GM19238 (cell line): Measurements from ENCODE around the gene DHRS4L2.
A peak's percentile ranks its signal among the peaks of the same experiment; 100 is the strongest.
"Not testable (repeated sequence)": the region's sequence is repeated elsewhere in the genome, so short reads cannot be mapped to it uniquely, and the experiment has no call there.

Source experiments
- DNase-seq: peaks from one replicate; pipeline ENCODE4 v3.0.0; 2011; ENCODE audit warnings: low spot score; ENCODE audit not compliant: insufficient read length

DHRS4L2 gene

DNA sequence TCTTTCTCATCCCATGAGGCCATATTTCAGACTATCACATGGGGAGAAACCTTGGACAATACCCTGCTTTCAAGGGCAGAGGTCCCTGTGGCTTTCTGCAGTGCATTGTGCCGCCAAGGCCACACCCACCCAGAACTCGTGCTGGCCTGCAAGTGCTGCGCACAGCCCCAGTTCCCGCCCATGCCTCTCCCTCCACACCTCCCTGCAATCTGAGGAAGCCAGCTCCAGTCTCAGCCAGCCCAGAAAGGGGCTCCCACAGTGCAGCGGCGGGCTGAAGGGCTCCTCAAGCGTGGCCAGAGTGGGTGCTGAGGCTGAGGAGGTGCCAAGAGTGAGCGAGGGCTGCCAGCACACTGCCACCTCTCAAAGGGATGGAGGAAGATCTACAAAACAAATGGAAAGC is 15.6 kb upstream of the DHRS4L2 start:
- DNase-seq = not testable (repeated sequence)

DNA sequence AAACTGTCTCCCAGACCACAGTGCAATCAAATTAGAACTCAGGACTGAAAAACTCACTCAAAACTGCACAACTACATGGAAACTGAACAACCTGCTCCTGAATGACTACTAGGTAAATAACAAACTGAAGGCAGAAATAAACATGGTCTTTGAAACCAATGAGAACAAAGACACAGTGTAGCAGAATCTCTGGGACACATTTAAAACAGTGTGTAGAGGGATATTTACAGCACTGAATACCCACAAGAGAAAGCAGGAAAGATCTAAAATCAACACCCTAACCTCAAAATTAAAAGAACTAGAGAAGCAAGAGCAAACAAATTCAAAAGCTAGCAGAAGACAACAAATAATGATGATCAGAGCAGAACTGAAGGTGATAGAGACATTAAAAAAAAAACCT is 14.7 kb upstream of the DHRS4L2 start:
- not testable (repeated sequence) for DNase-seq

DNA sequence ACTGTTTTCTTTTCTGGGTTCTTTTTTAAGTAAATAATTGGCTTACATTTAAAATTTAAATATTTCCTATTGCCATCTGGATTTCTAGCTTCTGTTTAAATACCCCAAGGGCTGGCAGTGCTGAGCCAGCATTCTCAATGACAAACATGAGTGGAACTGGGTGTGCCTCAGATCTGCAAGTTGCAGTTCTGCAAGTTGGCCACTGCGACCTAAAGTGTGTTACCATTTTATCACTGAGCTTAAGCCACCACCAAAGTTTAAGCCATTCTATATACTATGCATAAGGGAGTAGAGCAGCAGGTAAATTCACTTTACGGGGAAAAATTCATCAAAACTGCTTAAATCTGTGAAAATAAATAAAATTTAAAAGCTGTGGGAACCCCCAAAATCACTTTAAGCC is 11.5 kb upstream of the DHRS4L2 start:
- DNase-seq = not testable (repeated sequence)

DNA sequence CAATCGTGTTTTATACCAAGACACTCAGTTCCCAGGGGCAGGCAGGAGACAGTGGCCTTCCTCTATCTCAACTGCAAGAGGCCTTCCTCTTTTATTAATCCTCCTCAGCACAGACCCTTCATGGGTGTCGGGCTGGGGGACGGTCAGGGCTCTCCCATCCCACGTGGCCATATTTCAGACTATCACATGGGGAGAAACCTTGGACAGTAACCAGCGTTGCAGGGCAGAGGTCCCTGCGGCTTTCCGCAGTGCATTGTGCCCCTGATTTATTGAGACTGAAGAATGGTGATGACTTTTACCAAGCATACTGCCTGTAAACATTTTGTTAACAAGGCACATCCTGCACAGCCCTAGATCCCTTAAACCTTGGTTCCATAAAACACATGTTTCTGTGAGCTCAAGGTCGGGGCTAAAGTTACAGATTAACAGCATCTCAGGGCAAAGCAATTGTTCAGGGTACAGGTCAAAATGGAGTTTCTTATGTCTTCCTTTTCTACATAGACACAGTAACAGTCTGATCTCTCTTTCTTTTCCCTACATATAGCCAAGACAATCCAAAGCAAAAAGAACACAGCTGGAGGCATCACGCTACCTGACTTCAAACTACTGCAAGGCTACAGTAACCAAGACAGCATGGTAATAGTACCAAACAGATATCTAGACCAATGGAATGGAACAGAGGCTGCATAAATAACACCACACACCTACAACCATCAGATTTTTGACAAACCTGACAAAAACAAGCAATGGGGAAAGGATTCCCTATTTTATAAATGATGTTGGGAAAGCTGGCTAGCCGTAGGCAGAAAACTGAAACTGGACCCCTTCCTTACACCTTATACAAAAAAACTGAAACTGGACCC is 6.5 kb upstream of the DHRS4L2 start:
- not testable (repeated sequence) for DNase-seq

DNA sequence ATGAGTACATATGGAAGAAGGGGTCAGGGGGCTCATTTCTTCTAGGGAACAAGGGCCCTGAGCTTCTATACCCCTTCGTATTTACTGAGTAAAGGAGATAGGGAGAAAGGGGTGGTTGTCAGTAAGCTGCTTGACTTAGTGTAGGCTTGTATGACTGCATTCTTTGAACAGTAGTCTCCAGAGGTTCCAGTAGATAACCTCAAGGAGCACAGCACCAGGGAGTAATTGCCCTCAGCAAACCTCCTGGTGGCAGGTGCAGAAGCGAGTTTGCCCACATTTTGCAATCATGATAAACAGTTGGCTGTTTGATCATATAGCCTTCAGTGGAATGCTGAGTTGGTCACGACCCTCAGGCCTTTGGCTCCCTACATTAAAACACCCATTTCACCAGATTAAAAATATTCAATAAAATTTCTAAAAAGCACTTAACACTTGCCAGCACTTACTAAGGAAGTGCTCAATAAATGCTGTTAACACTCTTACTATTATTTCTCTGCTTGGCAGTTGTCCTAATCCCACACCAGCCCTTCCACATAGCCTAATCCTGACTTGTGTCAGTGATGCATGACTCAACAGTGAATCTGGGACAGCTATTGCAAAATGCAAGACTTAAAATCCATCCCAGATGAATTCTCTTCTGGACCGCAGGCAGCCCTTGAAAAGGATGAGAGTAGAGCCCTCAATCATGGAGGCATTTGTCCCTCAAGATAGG is 3.7 kb upstream of the DHRS4L2 start:
- DNase-seq = no peak

DNA sequence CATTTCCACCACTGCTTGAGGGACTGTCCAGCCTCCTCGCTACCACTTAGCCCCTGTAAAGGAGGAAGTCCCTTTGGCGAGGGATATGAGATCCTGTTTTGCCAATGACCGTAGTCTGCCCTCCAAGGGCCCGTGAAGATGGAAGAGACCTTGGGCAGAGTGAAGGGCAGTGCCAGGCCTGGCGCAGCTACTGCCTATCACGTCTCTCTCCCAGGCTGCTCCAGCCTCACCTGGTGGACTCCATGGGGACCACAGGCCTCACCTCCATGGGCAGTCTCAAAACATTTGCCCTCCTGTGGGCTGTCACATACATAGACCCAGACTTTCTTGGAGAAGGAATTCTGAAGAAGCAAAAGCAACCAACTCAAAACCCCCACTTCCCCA is 514 bp upstream of the DHRS4L2 start:
- DNase-seq = not testable (repeated sequence)

DNA sequence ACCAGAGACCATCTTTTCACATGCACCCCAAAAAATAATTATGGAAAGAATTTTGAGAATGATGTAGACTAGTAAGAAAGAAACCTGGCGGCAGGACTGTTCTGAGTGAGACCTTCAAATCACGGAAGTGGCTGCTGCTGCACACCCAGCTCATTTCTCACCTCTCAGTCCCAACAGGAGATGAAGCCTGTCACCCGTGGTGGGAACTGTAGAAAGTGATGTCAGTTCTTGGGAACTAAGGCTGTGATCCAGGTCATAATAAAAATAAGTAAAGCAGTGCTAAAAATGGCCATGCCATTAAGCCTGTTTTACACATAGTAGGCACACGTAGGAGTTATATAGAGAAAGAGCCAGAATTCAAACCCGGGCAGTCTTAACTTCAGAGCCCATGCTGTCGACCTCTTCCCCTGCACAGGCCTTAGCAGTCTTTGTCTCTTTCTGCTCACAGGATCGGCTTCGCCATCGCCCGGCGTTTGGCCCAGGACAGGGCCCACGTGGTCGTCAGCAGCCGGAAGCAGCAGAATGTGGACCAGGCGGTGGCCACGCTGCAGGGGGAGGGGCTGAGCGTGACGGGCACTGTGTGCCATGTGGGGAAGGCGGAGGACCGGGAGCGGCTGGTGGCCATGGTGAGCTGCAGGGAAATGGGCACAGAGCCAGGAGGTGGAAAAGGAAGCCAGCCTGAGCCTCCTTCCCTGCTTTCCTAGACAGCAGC is 1.2 kb downstream of the DHRS4L2 start:
- peak; percentile 21 for DNase-seq

DNA sequence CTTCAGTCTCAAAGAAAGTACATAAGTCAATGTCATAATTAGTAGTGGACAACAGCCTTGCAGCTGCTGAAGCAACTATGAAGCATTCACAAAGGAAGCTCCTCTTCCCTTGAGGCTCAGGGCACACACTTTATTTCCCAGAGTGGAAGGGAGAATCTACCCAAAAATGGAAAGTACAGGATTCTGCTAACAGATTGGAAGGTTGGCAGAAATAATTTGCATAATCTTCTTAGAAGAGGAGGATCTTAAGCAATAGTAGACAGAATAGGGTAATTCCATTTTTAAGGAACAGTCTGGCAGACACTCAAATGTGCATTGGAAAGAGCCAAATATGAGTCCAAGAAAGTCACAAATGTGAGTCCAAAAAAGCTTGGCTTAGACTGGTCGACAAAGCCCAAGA is 2.2 kb downstream of the DHRS4L2 start:
- not testable (repeated sequence) for DNase-seq

DNA sequence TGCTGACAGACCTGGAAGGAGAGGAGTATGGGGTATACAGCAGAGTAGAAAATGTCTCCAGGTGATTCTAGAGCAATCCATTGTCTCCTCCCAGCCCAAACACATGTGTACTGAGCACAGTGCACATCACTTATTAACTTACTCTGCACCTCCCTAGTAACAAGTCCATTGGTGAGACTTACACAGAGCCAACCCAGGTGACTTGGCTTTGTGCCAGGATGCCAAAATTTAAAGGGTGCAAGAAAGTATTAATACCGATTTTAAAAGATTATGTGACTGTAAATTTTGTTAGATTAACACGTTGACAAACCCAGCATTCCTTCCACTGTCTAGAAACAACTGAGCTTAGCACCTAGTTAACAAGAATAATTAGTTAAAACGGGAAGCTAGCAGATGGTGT is 4.3 kb downstream of the DHRS4L2 start:
- not testable (repeated sequence) for DNase-seq

DNA sequence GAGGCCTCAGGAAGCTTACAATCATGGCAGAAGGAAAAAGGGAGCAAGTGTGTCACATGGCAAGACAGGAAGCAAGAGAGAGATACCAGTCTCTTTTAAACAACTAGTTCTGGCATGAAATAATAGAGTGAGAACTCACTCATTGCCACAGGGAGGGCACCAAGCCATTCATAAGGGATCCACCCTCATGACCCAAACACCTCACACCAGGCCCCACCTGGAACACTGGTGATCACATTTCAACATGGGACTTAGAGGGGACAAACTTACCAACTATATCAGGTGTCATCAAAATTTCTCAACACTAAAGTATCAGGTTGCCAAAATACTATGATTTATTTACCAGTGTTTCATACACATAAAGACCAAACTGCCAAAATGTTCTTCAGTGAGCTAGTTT is 7.3 kb downstream of the DHRS4L2 start:
- not testable (repeated sequence) for DNase-seq

DNA sequence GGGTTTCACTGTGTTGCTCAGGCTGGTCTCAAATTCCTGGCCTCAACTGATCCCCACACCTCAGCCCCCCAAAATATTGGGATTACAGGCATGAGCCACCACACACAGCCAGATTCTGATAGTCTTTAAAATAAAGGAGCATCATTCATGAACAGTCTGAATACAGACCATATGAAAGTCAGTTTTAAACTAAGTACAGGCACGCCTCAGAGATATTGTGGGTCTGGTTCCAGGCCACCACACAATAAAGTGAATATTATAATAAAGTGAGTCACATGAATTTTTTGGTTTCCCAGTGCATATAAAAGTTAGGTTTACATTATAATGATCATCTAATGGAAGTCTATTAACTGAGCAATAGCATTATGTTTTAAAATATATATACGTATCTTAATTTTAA is 8.1 kb downstream of the DHRS4L2 start:
- not testable (repeated sequence) for DNase-seq

DNA sequence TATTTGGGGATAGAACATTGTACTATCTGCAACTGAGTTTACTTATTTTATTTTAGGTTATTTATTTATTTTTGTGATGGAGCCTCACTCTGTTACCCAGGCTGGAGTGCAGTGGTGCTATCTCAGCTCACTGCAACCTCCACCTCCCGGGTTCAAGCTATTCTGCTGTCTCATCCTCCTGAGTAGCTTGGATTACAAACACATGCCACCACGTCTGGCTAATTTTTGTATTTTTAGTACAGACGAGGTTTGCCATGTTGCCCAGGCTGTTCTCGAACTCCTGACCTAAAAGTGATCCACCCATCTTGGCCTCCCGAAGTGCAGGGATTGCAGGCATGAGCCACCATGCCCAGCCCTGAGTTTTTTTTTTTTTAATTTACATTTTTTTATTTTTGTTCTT is 10.9 kb downstream of the DHRS4L2 start:
- not testable (repeated sequence) for DNase-seq

DNA sequence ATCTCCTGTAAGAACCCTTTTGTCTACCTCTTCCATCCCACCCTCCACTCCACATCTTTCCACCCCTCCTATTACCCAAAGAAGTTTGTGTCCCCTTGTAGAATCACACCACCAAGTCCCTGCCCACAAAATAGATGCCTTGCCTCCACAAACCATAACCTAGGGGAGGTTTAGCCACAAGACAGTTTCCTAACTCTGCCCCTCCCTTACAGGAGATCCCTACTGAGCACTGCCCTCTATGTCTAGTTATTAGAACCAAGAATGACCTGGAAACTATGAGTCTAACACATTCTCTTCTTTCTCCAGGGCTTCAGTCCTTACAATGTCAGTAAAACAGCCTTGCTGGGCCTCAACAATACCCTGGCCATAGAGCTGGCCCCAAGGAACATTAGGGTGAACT is 12.3 kb downstream of the DHRS4L2 start:
- DNase-seq = not testable (repeated sequence)

DNA sequence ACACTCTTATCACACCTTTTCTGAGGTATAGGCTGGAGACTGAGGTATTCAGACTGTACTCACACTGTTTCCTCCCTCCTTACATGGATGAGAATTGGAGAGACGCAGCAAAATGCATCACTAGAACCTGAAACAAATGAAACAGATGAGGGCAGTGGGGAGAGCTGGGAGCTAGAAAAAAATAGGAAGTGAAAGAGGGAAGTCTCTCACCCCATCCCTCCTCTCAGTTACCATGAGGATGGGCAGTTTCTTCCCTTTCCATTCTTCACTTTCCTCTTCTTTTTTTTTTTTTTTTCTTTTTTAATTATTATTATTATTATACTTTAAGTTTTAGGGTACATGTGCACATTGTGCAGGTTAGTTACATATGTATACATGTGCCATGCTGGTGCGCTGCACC is 12.9 kb downstream of the DHRS4L2 start:
- not testable (repeated sequence) for DNase-seq

DNA sequence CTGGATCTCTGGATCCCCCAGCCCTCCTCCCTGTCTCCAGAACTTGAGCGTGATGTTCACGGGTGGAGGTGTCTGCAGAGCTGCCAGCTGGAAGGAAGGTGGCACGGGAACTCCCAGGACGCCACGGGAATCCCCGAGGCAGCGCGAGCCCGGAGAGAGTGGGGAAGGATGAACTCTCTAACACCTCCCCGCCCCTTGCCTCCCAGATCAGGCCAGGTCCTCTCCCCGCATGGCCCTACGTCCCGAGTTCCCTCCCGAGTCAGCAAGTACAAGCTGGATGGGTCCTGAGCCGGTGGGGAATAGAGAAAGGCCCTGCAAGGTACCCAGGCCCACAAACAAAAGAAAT is 17.7 kb downstream of the DHRS4L2 start:
- not testable (repeated sequence) for DNase-seq

DNA sequence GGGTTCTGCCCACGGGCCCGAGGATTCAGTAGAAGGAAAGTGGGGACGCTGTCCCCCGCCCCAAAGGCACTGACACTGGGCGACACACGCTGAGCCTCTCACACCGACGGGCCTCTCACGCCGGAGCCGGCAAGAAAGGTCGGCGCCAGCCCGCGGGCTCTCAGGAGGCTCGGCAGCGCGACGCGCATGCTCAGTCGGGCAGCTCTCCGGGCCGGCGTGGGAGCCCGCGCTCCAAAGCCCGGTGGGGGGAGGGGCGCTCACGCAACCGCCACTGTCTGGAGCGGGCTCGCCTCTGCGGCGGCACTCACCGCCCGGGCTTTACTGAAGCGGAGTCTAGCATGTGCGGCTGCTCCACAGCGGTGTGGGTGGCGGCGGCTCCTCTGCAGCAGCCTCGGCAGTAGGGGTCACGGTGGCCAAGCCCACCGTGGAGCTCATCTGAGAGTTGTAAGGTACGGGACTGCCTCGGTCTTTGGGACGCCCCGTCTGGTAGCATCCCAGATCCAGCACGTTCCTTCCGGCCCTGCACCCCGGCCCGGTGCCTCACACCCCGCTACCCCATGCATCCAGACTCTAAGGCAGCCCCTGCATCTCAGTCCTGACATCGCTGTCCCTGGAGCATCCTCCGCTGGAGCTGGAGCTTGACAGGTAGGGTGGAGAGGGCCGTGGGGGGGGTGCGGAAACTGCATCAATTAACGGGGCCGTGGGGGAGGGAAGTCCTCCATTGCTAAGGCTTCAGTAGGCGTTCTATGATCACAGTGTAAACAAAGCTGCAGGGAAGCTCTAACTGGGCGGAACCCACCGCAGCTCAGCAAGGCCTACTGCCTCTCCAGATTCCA is 18.3 kb downstream of the DHRS4L2 start:
- not testable (repeated sequence) for DNase-seq

DNA sequence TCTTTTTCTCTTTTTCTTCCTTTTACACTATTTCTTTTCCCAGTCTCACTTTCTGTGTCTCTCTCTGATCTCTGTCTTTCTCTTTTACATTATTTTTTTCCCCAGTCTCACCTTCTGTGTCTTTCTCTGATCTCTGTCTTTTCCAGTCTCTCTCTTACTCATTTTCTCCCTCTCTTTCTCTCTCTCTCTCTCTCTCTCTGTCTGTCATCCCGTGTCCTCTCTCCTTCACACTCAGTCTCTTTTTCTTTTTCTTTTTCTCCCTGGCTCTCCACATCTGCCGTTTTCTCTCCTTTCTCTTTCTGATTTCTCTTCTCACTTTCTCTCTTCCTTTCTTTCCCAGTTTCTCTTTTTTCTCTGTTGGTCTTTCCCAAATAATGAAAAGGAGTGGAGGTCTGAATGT is 22.3 kb downstream of the DHRS4L2 start:
- no peak for DNase-seq

DNA sequence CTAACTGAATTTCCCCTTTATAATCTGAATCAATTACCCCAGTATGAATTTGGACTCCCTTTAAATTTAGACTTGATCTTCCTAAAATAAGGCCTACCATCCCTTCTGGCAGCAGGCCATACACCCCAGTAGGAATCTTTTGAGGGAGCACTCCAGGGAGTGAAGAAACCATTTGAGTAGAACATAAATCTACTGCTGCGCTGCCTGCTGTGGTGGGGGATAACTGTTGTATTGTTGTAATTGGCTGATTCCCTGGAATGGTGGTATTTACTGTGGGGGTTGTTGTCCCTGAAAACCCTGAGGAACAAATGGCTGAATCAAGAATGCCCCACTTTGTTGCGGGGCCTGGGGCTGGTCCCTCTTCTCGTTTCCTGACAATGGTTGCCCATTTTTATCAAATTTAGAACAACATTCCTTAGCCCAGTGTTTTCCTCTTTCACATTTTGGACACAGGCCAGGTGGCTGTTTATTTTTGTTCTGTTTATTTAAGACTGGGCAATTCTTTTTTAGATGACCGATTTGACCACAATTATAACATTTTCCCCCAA is 24.1 kb downstream of the DHRS4L2 start:
- not testable (repeated sequence) for DNase-seq

DNA sequence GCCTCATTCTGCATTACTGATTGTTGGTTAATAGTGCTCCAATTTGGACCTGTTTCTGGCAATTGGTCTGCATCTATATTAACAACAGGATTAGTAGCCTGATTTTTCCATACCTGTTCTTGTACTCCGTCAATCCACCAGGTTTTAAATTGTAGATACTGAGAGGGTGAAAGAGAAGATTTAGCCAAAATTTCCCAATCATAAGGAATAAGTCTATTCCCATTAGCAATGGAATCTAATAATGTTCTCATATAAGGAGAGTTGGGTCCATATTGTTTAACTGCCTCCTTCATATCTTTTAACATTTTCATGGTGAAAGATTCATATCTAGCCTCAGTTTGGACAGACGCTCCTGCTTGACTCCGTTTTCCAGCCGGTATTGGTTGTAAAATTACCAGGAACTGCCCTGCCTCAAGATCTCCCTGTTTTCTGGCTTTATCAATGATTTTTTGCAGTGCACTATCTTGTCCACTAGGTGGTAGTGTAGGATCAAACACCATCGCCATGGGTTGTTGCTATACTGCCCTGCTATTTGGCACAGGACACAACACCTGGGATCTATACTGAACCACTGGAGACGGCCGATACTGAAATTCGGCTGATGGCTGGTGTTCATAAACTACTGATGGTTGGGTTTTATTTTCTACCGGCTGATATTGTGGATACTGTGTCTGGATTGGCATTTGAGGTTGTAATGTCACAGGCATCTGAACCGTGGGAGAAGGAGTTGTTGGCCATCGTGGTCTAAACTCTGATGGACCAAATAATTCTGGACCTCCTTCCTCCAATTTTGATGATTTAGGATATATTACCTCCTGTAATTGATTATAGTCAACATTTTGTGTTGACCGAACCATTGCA is 25.2 kb downstream of the DHRS4L2 start:
- peak; percentile 47 for DNase-seq

DNA sequence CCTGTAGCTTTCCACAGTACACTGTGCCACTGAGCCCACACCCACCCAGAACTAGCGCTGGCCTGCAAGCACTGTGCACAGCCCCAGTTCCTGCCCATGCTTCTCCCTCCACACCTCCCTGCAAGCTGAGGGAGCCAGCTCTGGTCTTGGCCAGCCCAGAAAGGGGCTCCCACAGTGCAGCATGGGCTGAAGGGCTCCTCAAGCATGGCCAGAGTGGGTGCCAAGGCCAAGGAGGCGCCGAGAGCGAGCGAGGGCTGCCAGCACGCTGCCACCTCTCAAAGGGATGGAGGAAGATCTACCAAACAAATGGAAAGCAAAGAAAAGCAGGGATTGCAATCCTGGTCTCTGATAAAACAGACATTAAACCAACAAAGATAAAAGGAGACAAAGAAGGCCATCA is 27.0 kb downstream of the DHRS4L2 start:
- not testable (repeated sequence) for DNase-seq
